Retinal pigment epithelial cell (primary cell): ENCODE measurements around the gene POU6F2.

ENCODE experiments used
- DNase-seq: peaks from one replicate; pipeline ENCODE4 v3.0.0-alpha.2; 2010; ENCODE audit warnings: low read depth
- H3K4me3 ChIP-seq: 2 replicates; pipeline ENCODE4 v1.5.1; 2011; ENCODE audit warnings: mild to moderate bottlenecking, low read length, control low read depth, moderate library complexity
- CTCF ChIP-seq: conservative IDR thresholded peaks from 2 replicates; pipeline ENCODE4 v1.5.1; 2011; ENCODE audit warnings: low read depth, low read length, control low read depth, inconsistent platforms

The POU6F2 gene

GRCh38 chr7:39464350-39465054, 486.8 kb downstream of the POU6F2 start:
- H3K4me3 ChIP-seq: no peak overlapping the region
- DNase-seq: no peak
- TF ChIP-seq CTCF: no peak

- peak; percentile 83 for TF ChIP-seq CTCF
- H3K4me3 ChIP-seq: no peak overlapping the region
These were observed 487.6 kb downstream of the POU6F2 start for GRCh38 chr7:39465055-39465929.

GRCh38 chr7:39468261-39468660, 490.6 kb downstream of the POU6F2 start:
- no peak overlapping the region for H3K4me3 ChIP-seq
- no peak for TF ChIP-seq CTCF
- DNase-seq: no peak

More at GRCh38 chr7:39465055-39465929, 487.6 kb downstream of the POU6F2 start:
- DNase-seq: peak; percentile 32

- H3K4me3 ChIP-seq: no peak overlapping the region
- DNase-seq: no peak
- no peak for TF ChIP-seq CTCF
These were observed 491.2 kb downstream of the POU6F2 start for GRCh38 chr7:39468808-39469374.

- no peak overlapping the region for H3K4me3 ChIP-seq
- TF ChIP-seq CTCF: no peak
- no peak for DNase-seq
These were observed 503.2 kb downstream of the POU6F2 start for GRCh38 chr7:39480901-39481300.

- no peak overlapping the region for H3K4me3 ChIP-seq
- no peak for DNase-seq
- TF ChIP-seq CTCF: no peak
These were observed 511.0 kb downstream of the POU6F2 start for GRCh38 chr7:39488467-39489393.
